GM15510 (cell line): ENCODE data around the gene HNRNPD.

Experiments used
- POLR2A ChIP-seq: IDR thresholded peaks from 3 replicates; pipeline ENCODE4 v1.6.1; 2011; ENCODE audit warnings: borderline replicate concordance; ENCODE audit not compliant: insufficient read length; ENCODE audit errors: extremely low read depth

Gene HNRNPD

GRCh38 chr4:82320351-82320750 is 53.4 kb downstream of the HNRNPD start:
- no peak for TF ChIP-seq POLR2A
